Neural cell (in vitro differentiated cells): ENCODE measurements around the gene ADAMTS6. TPM values are rescaled to one million over a fixed set of nuclear protein-coding genes. Genes with fewer than 3 reads are reported as not detected.

Source experiments
- H2AFZ ChIP-seq: fragments of 200-600, 300-800 bp; sonication (generic), shearing (Covaris generic); 2 replicates; pipeline ENCODE4 v1.6.0; 2014; ENCODE audit warnings: low read depth, mild to moderate bottlenecking, antibody characterized with exemption, low read length, moderate library complexity
- H3F3A ChIP-seq: fragments of 200-600 bp; shearing (Covaris generic); 2 replicates; pipeline ENCODE4 v1.6.1; 2016; ENCODE audit warnings: mild to moderate bottlenecking, moderate library complexity, mixed read lengths, antibody characterized with exemption, low read length; ENCODE audit not compliant: insufficient read depth, poor library complexity, severe bottlenecking
- H3K27ac ChIP-seq: fragments of 200-600, 300-800 bp; sonication (generic), shearing (Covaris generic); 2 replicates; pipeline ENCODE4 v1.5.1; 2014; ENCODE audit warnings: mild to moderate bottlenecking, low read length, moderate library complexity
- H3K27me3 ChIP-seq: fragments of 300-800, 200-600 bp; sonication (generic), shearing (Covaris generic); 2 replicates; pipeline ENCODE4 v1.6.0; 2014; ENCODE audit warnings: mild to moderate bottlenecking, low read depth, low read length, moderate library complexity; ENCODE audit not compliant: insufficient read depth
- H3K36me3 ChIP-seq: fragments of 300-800, 200-600 bp; sonication (generic), shearing (Covaris generic); 2 replicates; pipeline ENCODE4 v1.5.1; 2014; ENCODE audit warnings: mild to moderate bottlenecking, antibody characterized with exemption, low read length, moderate library complexity; ENCODE audit not compliant: insufficient read depth
- H3K4me2 ChIP-seq: fragments of 300-800, 200-600 bp; sonication (generic), shearing (Covaris generic); 2 replicates; pipeline ENCODE4 v1.6.0; 2014; ENCODE audit warnings: mild to moderate bottlenecking, low read length
- H3K4me3 ChIP-seq: fragments of 300-800, 200-600 bp; sonication (generic), shearing (Covaris generic); 2 replicates; pipeline ENCODE4 v1.5.1; 2014; ENCODE audit warnings: mild to moderate bottlenecking, low read length, moderate library complexity
- H3K79me2 ChIP-seq: fragments of 200-600 bp; shearing (Covaris generic); replicated peaks from 2 replicates; pipeline ENCODE4 v1.6.0; 2014; ENCODE audit warnings: mild to moderate bottlenecking, low read length, moderate library complexity; ENCODE audit not compliant: insufficient read depth
- H3K9ac ChIP-seq: fragments of 300-800, 200-600 bp; sonication (generic), shearing (Covaris generic); 2 replicates; pipeline ENCODE4 v1.6.1; 2016; ENCODE audit warnings: mild to moderate bottlenecking, low read length, mixed read lengths
- H3K9me2 ChIP-seq: fragments of 200-600 bp; shearing (Covaris generic); 2 replicates; pipeline ENCODE4 v1.6.1; 2016; ENCODE audit warnings: mild to moderate bottlenecking, low read length, mixed read lengths; ENCODE audit not compliant: insufficient read depth
- H3K9me3 ChIP-seq: fragments of 200-600, 300-800 bp; sonication (generic), shearing (Covaris generic); 2 replicates; pipeline ENCODE4 v1.6.1; 2016; ENCODE audit warnings: mild to moderate bottlenecking, mixed run types, low read length, moderate library complexity, mixed read lengths
- H4K20me1 ChIP-seq: fragments of 200-600 bp; shearing (Covaris generic); 2 replicates; pipeline ENCODE4 v1.6.1; 2016; ENCODE audit warnings: mild to moderate bottlenecking, mixed run types; ENCODE audit not compliant: insufficient read depth
- EP300 ChIP-seq: fragments of 450-650 bp; conservative IDR thresholded peaks from 2 replicates; pipeline ENCODE4 v1.6.1; 2014; ENCODE audit warnings: antibody characterized with exemption, mild to moderate bottlenecking, moderate library complexity; ENCODE audit not compliant: poor library complexity, severe bottlenecking
- EZH2 ChIP-seq: fragments of 200-600, 300-800 bp; shearing (Covaris generic), sonication (generic); IDR thresholded peaks from 2 replicates; pipeline ENCODE4 v1.6.1; 2014; ENCODE audit warnings: antibody characterized with exemption, low read length, borderline replicate concordance, mild to moderate bottlenecking; ENCODE audit not compliant: insufficient read depth, poor library complexity, severe bottlenecking
- MXI1 ChIP-seq: fragments of 450-650 bp; conservative IDR thresholded peaks from 2 replicates; pipeline ENCODE4 v1.6.1; 2014; ENCODE audit warnings: antibody characterized with exemption, mild to moderate bottlenecking; ENCODE audit not compliant: poor library complexity, severe bottlenecking
- POLR2AphosphoS5 ChIP-seq: IDR thresholded peaks from 2 replicates; pipeline ENCODE4 v1.6.1; 2012
- RAD21 ChIP-seq: fragments of 450-650 bp; conservative IDR thresholded peaks from 2 replicates; pipeline ENCODE4 v1.6.1; 2014; ENCODE audit warnings: antibody characterized with exemption, mild to moderate bottlenecking, moderate library complexity
- SMC3 ChIP-seq: fragments of 450-650 bp; conservative IDR thresholded peaks from 2 replicates; pipeline ENCODE4 v1.6.1; 2014; ENCODE audit warnings: antibody characterized with exemption, mild to moderate bottlenecking, moderate library complexity; ENCODE audit not compliant: poor library complexity
- TAF1 ChIP-seq: IDR thresholded peaks from 2 replicates; pipeline ENCODE4 v1.6.1; 2012; ENCODE audit warnings: low read depth
- polyA plus RNA-seq: library from polyadenylated mRNA; depleted of rRNA; stranded (reverse); fragments of >200 nt; gene quantifications from 2 replicates; pipeline ENCODE4 v1.2.3, GENCODE V29; 2014
- TF ChIP-seq, protein P1 (sequence below): fragments of 450-650 bp; IDR thresholded peaks from 2 replicates; pipeline ENCODE4 v1.5.1; 2014; ENCODE audit warnings: antibody characterized with exemption, mild to moderate bottlenecking, moderate library complexity; ENCODE audit not compliant: poor library complexity, severe bottlenecking
- TF ChIP-seq, protein P2 (sequence below): IDR thresholded peaks from 2 replicates; pipeline ENCODE4 v1.6.1; 2012; ENCODE audit warnings: borderline replicate concordance

Gene ADAMTS6
- polyA plus RNA-seq, 1 donor from 2014 or later, result 0.58 TPM

DNA sequence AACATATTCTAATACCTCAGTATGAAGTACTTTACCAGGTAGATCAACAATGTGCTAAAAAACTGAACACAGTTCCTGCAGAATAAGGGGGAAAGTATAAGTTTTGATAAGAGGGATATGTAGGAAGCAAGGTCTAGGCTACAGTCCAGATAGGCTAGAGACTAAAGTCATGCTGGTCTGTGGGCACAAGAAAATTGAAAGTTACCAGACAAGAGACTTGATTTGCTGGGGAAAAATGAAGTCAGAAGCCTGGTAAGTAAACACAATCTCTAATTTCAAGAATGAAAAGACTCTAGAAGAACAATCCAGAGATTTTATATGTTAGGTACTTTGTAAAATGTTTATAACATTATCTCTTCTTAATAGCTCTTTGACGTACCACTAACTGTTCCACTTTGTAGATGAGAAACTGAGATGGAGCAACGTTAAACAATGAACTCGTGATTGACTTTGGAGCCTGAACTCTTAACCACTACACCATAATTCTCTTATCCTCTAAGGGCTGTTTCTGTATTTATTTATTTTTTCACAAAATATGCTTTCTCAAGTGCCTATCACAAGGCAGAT is 19.5 kb downstream of the ADAMTS6 start:
- H3K79me2 ChIP-seq, result no peaks in the 10 kb centered on the region
- H2AFZ ChIP-seq, result no peak overlapping the region
- H3K9ac ChIP-seq, result no peak overlapping the region
- no peak for TF ChIP-seq MXI1
- no peak for TF ChIP-seq EP300
- TF ChIP-seq SMC3, result no peak
- no peak for TF ChIP-seq POLR2AphosphoS5
- H3K9me2 ChIP-seq, result no peaks in the 10 kb centered on the region
- H3F3A ChIP-seq, result no peaks in the 10 kb centered on the region
- H3K4me2 ChIP-seq, result no peak overlapping the region
- H4K20me1 ChIP-seq, result no peaks in the 10 kb centered on the region
- no peaks in the 10 kb centered on the region for H3K36me3 ChIP-seq
- H3K27me3 ChIP-seq, result no peaks in the 10 kb centered on the region
- H3K27ac ChIP-seq, result no peak overlapping the region
- H3K4me3 ChIP-seq, result no peak overlapping the region
- no peaks in the 10 kb centered on the region for H3K9me3 ChIP-seq

DNA sequence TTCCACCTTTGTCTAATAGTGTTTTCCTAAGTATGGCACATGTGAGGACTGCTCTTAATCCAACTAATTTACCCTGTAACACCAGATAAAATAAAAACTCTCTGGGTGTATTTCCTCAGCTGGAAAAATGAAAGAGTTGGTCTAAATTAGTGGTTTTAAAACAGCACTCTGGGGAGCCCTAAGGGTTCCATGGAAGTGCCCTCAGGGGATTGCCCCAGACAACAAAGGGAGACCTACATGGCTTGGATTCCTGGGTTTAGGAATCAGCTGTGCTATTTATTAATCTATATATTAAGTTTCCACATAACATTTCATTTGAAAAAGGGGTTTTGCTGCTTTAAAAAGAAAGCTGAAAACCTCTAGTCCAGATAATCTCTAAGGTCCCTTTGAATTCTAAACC is 20.2 kb downstream of the ADAMTS6 start:
- Histone ChIP-seq H3F3A (no peaks in the 10 kb centered on the region), H3K27me3 (no peaks in the 10 kb centered on the region), H3K9ac (no peak overlapping the region), H4K20me1 (no peaks in the 10 kb centered on the region), H3K9me2 (no peaks in the 10 kb centered on the region), H3K36me3 (no peaks in the 10 kb centered on the region), H3K9me3 (no peaks in the 10 kb centered on the region), H3K4me2 (no peak overlapping the region), H3K79me2 (no peaks in the 10 kb centered on the region), H3K4me3 (no peak overlapping the region), H2AFZ (no peak overlapping the region), H3K27ac (no peak overlapping the region)
- TF ChIP-seq EP300, result no peak
- no peak for TF ChIP-seq RAD21
- no peak for TF ChIP-seq TAF1
- TF ChIP-seq, protein P1, sequence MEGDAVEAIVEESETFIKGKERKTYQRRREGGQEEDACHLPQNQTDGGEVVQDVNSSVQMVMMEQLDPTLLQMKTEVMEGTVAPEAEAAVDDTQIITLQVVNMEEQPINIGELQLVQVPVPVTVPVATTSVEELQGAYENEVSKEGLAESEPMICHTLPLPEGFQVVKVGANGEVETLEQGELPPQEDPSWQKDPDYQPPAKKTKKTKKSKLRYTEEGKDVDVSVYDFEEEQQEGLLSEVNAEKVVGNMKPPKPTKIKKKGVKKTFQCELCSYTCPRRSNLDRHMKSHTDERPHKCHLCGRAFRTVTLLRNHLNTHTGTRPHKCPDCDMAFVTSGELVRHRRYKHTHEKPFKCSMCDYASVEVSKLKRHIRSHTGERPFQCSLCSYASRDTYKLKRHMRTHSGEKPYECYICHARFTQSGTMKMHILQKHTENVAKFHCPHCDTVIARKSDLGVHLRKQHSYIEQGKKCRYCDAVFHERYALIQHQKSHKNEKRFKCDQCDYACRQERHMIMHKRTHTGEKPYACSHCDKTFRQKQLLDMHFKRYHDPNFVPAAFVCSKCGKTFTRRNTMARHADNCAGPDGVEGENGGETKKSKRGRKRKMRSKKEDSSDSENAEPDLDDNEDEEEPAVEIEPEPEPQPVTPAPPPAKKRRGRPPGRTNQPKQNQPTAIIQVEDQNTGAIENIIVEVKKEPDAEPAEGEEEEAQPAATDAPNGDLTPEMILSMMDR, result no peak
- TF ChIP-seq, protein P2, sequence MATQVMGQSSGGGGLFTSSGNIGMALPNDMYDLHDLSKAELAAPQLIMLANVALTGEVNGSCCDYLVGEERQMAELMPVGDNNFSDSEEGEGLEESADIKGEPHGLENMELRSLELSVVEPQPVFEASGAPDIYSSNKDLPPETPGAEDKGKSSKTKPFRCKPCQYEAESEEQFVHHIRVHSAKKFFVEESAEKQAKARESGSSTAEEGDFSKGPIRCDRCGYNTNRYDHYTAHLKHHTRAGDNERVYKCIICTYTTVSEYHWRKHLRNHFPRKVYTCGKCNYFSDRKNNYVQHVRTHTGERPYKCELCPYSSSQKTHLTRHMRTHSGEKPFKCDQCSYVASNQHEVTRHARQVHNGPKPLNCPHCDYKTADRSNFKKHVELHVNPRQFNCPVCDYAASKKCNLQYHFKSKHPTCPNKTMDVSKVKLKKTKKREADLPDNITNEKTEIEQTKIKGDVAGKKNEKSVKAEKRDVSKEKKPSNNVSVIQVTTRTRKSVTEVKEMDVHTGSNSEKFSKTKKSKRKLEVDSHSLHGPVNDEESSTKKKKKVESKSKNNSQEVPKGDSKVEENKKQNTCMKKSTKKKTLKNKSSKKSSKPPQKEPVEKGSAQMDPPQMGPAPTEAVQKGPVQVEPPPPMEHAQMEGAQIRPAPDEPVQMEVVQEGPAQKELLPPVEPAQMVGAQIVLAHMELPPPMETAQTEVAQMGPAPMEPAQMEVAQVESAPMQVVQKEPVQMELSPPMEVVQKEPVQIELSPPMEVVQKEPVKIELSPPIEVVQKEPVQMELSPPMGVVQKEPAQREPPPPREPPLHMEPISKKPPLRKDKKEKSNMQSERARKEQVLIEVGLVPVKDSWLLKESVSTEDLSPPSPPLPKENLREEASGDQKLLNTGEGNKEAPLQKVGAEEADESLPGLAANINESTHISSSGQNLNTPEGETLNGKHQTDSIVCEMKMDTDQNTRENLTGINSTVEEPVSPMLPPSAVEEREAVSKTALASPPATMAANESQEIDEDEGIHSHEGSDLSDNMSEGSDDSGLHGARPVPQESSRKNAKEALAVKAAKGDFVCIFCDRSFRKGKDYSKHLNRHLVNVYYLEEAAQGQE, result no peak
- no peak for TF ChIP-seq EZH2
- TF ChIP-seq MXI1, result no peak
- TF ChIP-seq POLR2AphosphoS5, result no peak
- TF ChIP-seq SMC3, result no peak
